B cell (primary cell): ENCODE results near the gene ZCCHC3. TPM values are rescaled to one million over a fixed set of nuclear protein-coding genes. Genes with fewer than 3 reads are reported as not detected.
"Not testable (repeated sequence)": the region's sequence is repeated elsewhere in the genome, so short reads cannot be mapped to it uniquely, and the experiment has no call there.

Experiments used
- ATAC-seq: fragments of 200-7000 bp; cut with Tn5 transposase; one replicate; pipeline ENCODE4 v1.10.0; 2021; ENCODE audit warnings: low read depth, mild to moderate bottlenecking, moderate number of reproducible peaks, moderate library complexity
- CTCF ChIA-PET: fragments of 350-600 bp; sonication (Branson Sonifier 250); formaldehyde crosslinking; loops from one replicate; lab custom pipeline; 2021; ENCODE audit warnings: antibody characterized with exemption, inconsistent platforms; lab: Charles Lee
- POLR2A ChIA-PET: fragments of 350-600 bp; sonication (Branson Sonifier 250); formaldehyde crosslinking; loops from one replicate; lab custom pipeline; 2021; ENCODE audit warnings: antibody characterized with exemption; lab: Charles Lee
- DNase-seq: peaks from one replicate; pipeline ENCODE4 v3.0.0; 2013
- H2AFZ ChIP-seq: 2 replicates; pipeline ENCODE4 v1.6.1; 2012; ENCODE audit warnings: mild to moderate bottlenecking, low read depth, low read length; ENCODE audit not compliant: insufficient read depth, poor library complexity, severe bottlenecking
- H3K27ac ChIP-seq, 2 donors: 1 replicate in 1 of 2; 2 replicates in 1 of 2; pipeline ENCODE4 v1.5.1; 2012 to 2013; ENCODE audit warnings: low read length in 2 of 2, mild to moderate bottlenecking in 2 of 2, moderate library complexity in 1 of 2
- H3K27me3 ChIP-seq, 4 experiments: fragments of 200-600 bp in 1 of 4; sonication (generic) in 1 of 4; replicated peaks in 1 of 4; 1 replicate in 2 of 4; 2 replicates in 2 of 4; pipeline versions ENCODE4 v1.6.1 to v1.7.0; 2013 to 2016; ENCODE audit warnings: low read length in 3 of 4, mild to moderate bottlenecking in 2 of 4, mixed read lengths in 1 of 4, moderate library complexity in 1 of 4; ENCODE audit not compliant: insufficient read depth in 4 of 4, control insufficient read depth in 3 of 4; ENCODE audit errors: control extremely low read depth in 1 of 4
- H3K36me3 ChIP-seq, 2 experiments: replicated peaks in 1 of 2; 1 replicate in 1 of 2; 2 replicates in 1 of 2; pipeline versions ENCODE4 v1.6.1 to v1.7.1; 2013; ENCODE audit warnings: low read length in 1 of 2; ENCODE audit not compliant: insufficient read depth in 2 of 2, control insufficient read depth in 1 of 2; ENCODE audit errors: control extremely low read depth in 1 of 2, extremely low read depth in 1 of 2
- H3K4me1 ChIP-seq, 2 donors: fragments of 200-600 bp in 1 of 2; sonication (generic) in 1 of 2; 1 replicate in 1 of 2; 2 replicates in 1 of 2; pipeline versions ENCODE4 v1.5.1 to v1.6.1; 2013 to 2017; ENCODE audit warnings: low read length in 2 of 2; ENCODE audit not compliant: control insufficient read depth in 2 of 2, insufficient read depth in 2 of 2
- H3K4me2 ChIP-seq: replicated peaks from 2 replicates; pipeline ENCODE3; 2012; ENCODE audit warnings: mild to moderate bottlenecking, low read depth, low read length; ENCODE audit not compliant: poor library complexity, severe bottlenecking
- H3K4me3 ChIP-seq, 5 experiments: fragments of 200-600 bp in 1 of 5; sonication (generic) in 1 of 5; 1 replicate in 3 of 5; 2 replicates in 2 of 5; pipeline versions ENCODE4 v1.5.1 to v1.7.0; 2011 to 2016; ENCODE audit warnings: low read length in 4 of 5, mild to moderate bottlenecking in 4 of 5, low read depth in 2 of 5, control low read depth in 1 of 5, moderate library complexity in 1 of 5; ENCODE audit not compliant: insufficient read depth in 1 of 5; ENCODE audit errors: control extremely low read depth in 1 of 5, extremely low read depth in 1 of 5
- H3K79me2 ChIP-seq: fragments of 200-600 bp; sonication (generic); one replicate; pipeline ENCODE4 v1.6.0; 2016; ENCODE audit warnings: low read length; ENCODE audit not compliant: control insufficient read depth, insufficient read depth
- H3K9ac ChIP-seq: fragments of 200-600 bp; sonication (generic); 2 replicates; pipeline ENCODE4 v1.6.1; 2017; ENCODE audit warnings: mild to moderate bottlenecking, low read length, moderate library complexity
- H3K9me3 ChIP-seq, 3 donors: one replicate each; pipeline versions ENCODE4 v1.6.1 to v1.7.1; 2013; ENCODE audit warnings: low read length in 2 of 3; ENCODE audit not compliant: control insufficient read depth in 2 of 3, insufficient read depth in 1 of 3; ENCODE audit errors: control extremely low read depth in 1 of 3
- H4K20me1 ChIP-seq: 2 replicates; pipeline ENCODE4 v1.6.0; 2012; ENCODE audit warnings: mild to moderate bottlenecking, low read length; ENCODE audit not compliant: insufficient read depth, control insufficient read depth, poor library complexity, severe bottlenecking
- H3K27ac Mint-ChIP-seq: one replicate; pipeline ENCODE4 v1.8.0; 2021; ENCODE audit warnings: mixed read lengths
- H3K27me3 Mint-ChIP-seq: one replicate; pipeline ENCODE4 v1.8.0; 2021; ENCODE audit warnings: mixed read lengths
- H3K4me1 Mint-ChIP-seq: one replicate; pipeline ENCODE4 v1.8.0; 2021; ENCODE audit warnings: mixed read lengths
- H3K4me3 Mint-ChIP-seq: one replicate; pipeline ENCODE4 v1.8.0; 2021; ENCODE audit warnings: mixed read lengths
- H3K9me3 Mint-ChIP-seq: one replicate; pipeline ENCODE4 v1.8.0; 2022; ENCODE audit warnings: mixed read lengths; ENCODE audit not compliant: insufficient read depth
- EZH2 ChIP-seq: IDR thresholded peaks from 2 replicates; pipeline ENCODE4 v1.6.1; 2012; ENCODE audit warnings: borderline replicate concordance, low read depth, mild to moderate bottlenecking, moderate library complexity, low read length; ENCODE audit not compliant: insufficient read depth, poor library complexity, severe bottlenecking
- WGBS: methylation state at CpG from one replicate; pipeline ENCODE4 v1.1.5; 2013; ENCODE audit warnings: missing lambda C conversion rate; ENCODE audit not compliant: insufficient coverage; 5-methylcytosine and 5-hydroxymethylcytosine counted together
- intact Hi-C: fragments of 100-400 bp; cut with micrococcal nuclease; formaldehyde crosslinking; loops from one replicate; pipeline ENCODE4 v1.10.0; 2022
- polyA plus RNA-seq: library from polyadenylated mRNA; depleted of rRNA; stranded (reverse); fragments of >200 nt; gene quantifications from 2 replicates; pipeline ENCODE4 v1.2.3, GENCODE V29; 2012
- total RNA-seq, 2 donors: library from RNA; stranded (reverse); fragments of 120-200 nt in 1 of 2; gene quantifications; 1 replicate in 1 of 2; 2 replicates in 1 of 2; pipeline versions ENCODE4 v1.2.3 to v1.2.4, GENCODE V29; 2013 to 2022
- TF ChIP-seq, protein P1 (sequence below): fragments of 200-600 bp; IDR thresholded peaks from one replicate; pipeline ENCODE4 v1.8.0; 2022; ENCODE audit warnings: antibody characterized with exemption, mild to moderate bottlenecking

Gene ZCCHC3
- total and polyA plus RNA-seq, 2 donors (not counting 1 experiment from before 2014, with no cell fraction given), result 12.8 to 35.7 TPM

DNA sequence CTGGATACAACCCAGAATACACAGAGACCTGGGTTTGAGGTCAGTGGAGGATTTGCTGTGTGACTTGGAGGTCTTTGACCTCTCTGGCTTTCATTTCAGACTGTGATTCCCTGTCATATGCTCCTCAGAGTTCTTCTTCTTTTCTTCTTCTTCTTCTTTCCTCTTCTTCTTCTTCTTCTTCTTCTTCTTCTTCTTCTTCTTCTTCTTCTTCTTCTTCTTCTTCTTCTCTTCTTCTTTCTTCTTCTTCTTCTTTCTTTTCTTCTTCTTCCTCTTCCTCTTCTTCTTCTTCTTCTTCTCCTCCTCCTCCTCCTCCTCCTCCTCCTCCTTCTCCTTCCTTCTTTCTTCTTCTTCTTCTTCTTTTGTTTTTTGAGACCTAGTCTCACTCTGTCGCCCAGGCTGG is 38.7 kb downstream of the ZCCHC3 start:
- H3K4me2 ChIP-seq, H3K36me3 ChIP-seq, H2AFZ ChIP-seq, H3K27ac ChIP-seq, H3K9me3 ChIP-seq, H3K4me3 Mint-ChIP-seq, H3K27me3 ChIP-seq, H3K9ac ChIP-seq, H3K79me2 ChIP-seq, intact Hi-C loops, H4K20me1 ChIP-seq, H3K4me3 ChIP-seq, DNase-seq, POLR2A ChIA-PET, H3K9me3 Mint-ChIP-seq, H3K27ac Mint-ChIP-seq, H3K27me3 Mint-ChIP-seq, H3K4me1 Mint-ChIP-seq, ATAC-seq, H3K4me1 ChIP-seq: not testable (repeated sequence)
- WGBS, result 88% methylated on average over 1 of the region's 1 CpG
- CTCF ChIA-PET, result interaction anchor here (0.9 kb wide), 1 partner anchor 21 kb away, joined by 4 read pairs; no protein-coding TSS in a partner anchor

DNA sequence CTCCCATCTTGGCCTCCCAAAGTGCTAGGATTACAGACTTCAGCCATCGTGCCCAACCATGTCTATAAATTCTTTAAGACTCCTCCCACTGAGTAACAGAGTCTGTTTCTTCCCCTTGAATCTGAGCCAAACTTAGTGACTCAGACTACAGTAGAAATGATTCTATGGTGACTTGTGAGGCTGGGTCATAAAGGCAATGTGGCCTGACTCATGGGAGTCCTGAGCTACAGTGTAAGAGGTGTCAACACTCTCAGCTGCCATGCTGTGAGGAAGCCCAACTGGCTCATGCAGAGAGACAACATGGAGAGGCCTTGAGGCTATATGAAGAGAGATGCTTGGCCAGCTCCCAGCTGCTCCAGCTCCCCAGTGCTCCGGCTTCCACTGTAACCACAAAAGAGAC is 44.3 kb downstream of the ZCCHC3 start:
- H3K27me3 Mint-ChIP-seq, result no peaks in the 10 kb centered on the region
- no CpG with 5 or more reads among the region's 2 CpGs for WGBS
- no peaks in the 10 kb centered on the region for H3K9me3 Mint-ChIP-seq
- no peaks in the 10 kb centered on the region for H3K79me2 ChIP-seq
- no peaks in the 10 kb centered on the region for H4K20me1 ChIP-seq
- no peak overlapping the region for H3K9ac ChIP-seq
- H3K27ac ChIP-seq, result no peak overlapping the region
- no peak overlapping the region for H3K4me3 Mint-ChIP-seq
- no peaks in the 10 kb centered on the region for H3K36me3 ChIP-seq
- ChIA-PET CTCF (interaction anchor here (0.7 to 7.0 kb wide), 2 partner anchors 10 to 80 kb away, joined by 3 to 47 read pairs; no protein-coding TSS in a partner anchor), POLR2A (no interaction called here)
- H3K4me1 ChIP-seq, result peaks cover 3% of the 10 kb centered on the region in 2 donors
- no peaks in the 10 kb centered on the region for H3K9me3 ChIP-seq
- intact Hi-C loops, result no loop called here
- no peak overlapping the region for H3K4me3 ChIP-seq
- H3K27ac Mint-ChIP-seq, result no peak overlapping the region
- H3K4me1 Mint-ChIP-seq, result peaks cover 15% of the 10 kb centered on the region
- no peak overlapping the region for H2AFZ ChIP-seq
- TF ChIP-seq EZH2, result no peak
- TF ChIP-seq, protein P1, sequence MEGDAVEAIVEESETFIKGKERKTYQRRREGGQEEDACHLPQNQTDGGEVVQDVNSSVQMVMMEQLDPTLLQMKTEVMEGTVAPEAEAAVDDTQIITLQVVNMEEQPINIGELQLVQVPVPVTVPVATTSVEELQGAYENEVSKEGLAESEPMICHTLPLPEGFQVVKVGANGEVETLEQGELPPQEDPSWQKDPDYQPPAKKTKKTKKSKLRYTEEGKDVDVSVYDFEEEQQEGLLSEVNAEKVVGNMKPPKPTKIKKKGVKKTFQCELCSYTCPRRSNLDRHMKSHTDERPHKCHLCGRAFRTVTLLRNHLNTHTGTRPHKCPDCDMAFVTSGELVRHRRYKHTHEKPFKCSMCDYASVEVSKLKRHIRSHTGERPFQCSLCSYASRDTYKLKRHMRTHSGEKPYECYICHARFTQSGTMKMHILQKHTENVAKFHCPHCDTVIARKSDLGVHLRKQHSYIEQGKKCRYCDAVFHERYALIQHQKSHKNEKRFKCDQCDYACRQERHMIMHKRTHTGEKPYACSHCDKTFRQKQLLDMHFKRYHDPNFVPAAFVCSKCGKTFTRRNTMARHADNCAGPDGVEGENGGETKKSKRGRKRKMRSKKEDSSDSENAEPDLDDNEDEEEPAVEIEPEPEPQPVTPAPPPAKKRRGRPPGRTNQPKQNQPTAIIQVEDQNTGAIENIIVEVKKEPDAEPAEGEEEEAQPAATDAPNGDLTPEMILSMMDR, result no peak
- no peak overlapping the region for H3K4me2 ChIP-seq
- ATAC-seq, result no peak
- no peak for DNase-seq
- H3K27me3 ChIP-seq, result no peaks in the 10 kb centered on the region
